Smooth muscle cell (in vitro differentiated cells): ENCODE data around the gene IL36G. TPM values are rescaled to one million over a fixed set of nuclear protein-coding genes. Genes with fewer than 3 reads are reported as not detected.

Source experiments
- DNase-seq: peaks from one replicate; lab custom pipeline; 2025; ENCODE audit not compliant: unreplicated experiment; lab: John Stamatoyannopoulos, UW
- H2AFZ ChIP-seq: fragments of 200-600 bp; sonication (generic); 2 replicates; pipeline ENCODE4 v1.6.0; 2016; ENCODE audit warnings: antibody characterized with exemption, low read depth, mild to moderate bottlenecking
- H3F3A ChIP-seq: fragments of 200-600 bp; sonication (generic); 2 replicates; pipeline ENCODE4 v1.6.0; 2017; ENCODE audit warnings: antibody characterized with exemption, low read depth
- H3K27ac ChIP-seq: fragments of 200-600 bp; sonication (generic); 2 replicates; pipeline ENCODE4 v1.5.1; 2016; ENCODE audit warnings: low read depth, mild to moderate bottlenecking
- H3K27me3 ChIP-seq: fragments of 200-600 bp; sonication (generic); 2 replicates; pipeline ENCODE4 v1.6.1; 2016; ENCODE audit warnings: low read depth, mild to moderate bottlenecking
- H3K36me3 ChIP-seq: fragments of 200-600 bp; sonication (generic); 2 replicates; pipeline ENCODE4 v1.5.1; 2016; ENCODE audit warnings: low read depth
- H3K4me1 ChIP-seq: fragments of 200-600 bp; sonication (generic); 2 replicates; pipeline ENCODE4 v1.5.1; 2016; ENCODE audit warnings: low read depth
- H3K4me2 ChIP-seq: fragments of 200-600 bp; sonication (generic); 2 replicates; pipeline ENCODE4 v1.6.0; 2016; ENCODE audit warnings: mild to moderate bottlenecking
- H3K4me3 ChIP-seq: fragments of 200-600 bp; sonication (generic); 2 replicates; pipeline ENCODE4 v1.5.1; 2016; ENCODE audit warnings: mild to moderate bottlenecking
- H3K79me2 ChIP-seq: fragments of 200-600 bp; sonication (generic); 2 replicates; pipeline ENCODE4 v1.6.0; 2016; ENCODE audit warnings: low read depth, mild to moderate bottlenecking
- H3K9ac ChIP-seq: fragments of 200-600 bp; sonication (generic); 2 replicates; pipeline ENCODE4 v1.6.0; 2016; ENCODE audit warnings: low read depth
- H3K9me3 ChIP-seq: fragments of 200-600 bp; sonication (generic); replicated peaks from 2 replicates; pipeline ENCODE4 v1.5.1; 2016; ENCODE audit warnings: low read depth
- H4K20me1 ChIP-seq: fragments of 200-600 bp; sonication (generic); 2 replicates; pipeline ENCODE4 v1.6.0; 2016; ENCODE audit warnings: low read depth
- CTCF ChIP-seq: fragments of 200-600 bp; sonication (generic); IDR thresholded peaks from 2 replicates; pipeline ENCODE4 v1.5.1; 2017; ENCODE audit warnings: borderline replicate concordance, mild to moderate bottlenecking, antibody characterized with exemption; ENCODE audit not compliant: insufficient read depth, poor library complexity, severe bottlenecking
- WGBS: methylation state at CpG from one replicate; pipeline ENCODE4 v1.1.7; 2016; ENCODE audit warnings: low lambda C conversion rate; 5-methylcytosine and 5-hydroxymethylcytosine counted together
- polyA plus RNA-seq: library from polyadenylated mRNA; unstranded; fragments of >200 nt; fragmentation: Nextera tagmentation; extraction: Ambion mirVana; gene quantifications from 2 replicates; pipeline ENCODE4 v1.2.1, GENCODE V29; 2016
- total RNA-seq: library from RNA; depleted of rRNA; stranded (reverse); fragments of >200 nt; gene quantifications from 2 replicates; pipeline ENCODE4 v1.2.3, GENCODE V29; 2014

Gene IL36G
- total and polyA plus RNA-seq, 2 experiments from 2014 or later = 0.22 to 1.1 TPM

- H3K4me3 ChIP-seq = no peak overlapping the region
- H3K27ac ChIP-seq = no peak overlapping the region
- no peak for DNase-seq
Measured at GRCh38 chr2:112995346-112995920, 17.6 kb downstream of the IL36G start.

GRCh38 chr2:112996635-112997034 lies 18.8 kb downstream of the IL36G start:
- Histone ChIP-seq H2AFZ (no peak overlapping the region), H3K36me3 (no peaks in the 10 kb centered on the region), H4K20me1 (no peaks in the 10 kb centered on the region), H3K9ac (no peak overlapping the region), H3K4me1 (no peaks in the 10 kb centered on the region), H3K9me3 (peaks cover 6% of the 10 kb centered on the region), H3F3A (no peaks in the 10 kb centered on the region), H3K79me2 (no peaks in the 10 kb centered on the region), H3K27ac (no peak overlapping the region), H3K4me2 (no peak overlapping the region), H3K27me3 (no peaks in the 10 kb centered on the region), H3K4me3 (no peak overlapping the region)
- WGBS = 65% methylated on average over 6 of the region's 6 CpGs
- TF ChIP-seq CTCF = no peak
- DNase-seq = no peak

More at GRCh38 chr2:112995346-112995920, 17.6 kb downstream of the IL36G start:
- Histone ChIP-seq H2AFZ (no peak overlapping the region), H3F3A (no peaks in the 10 kb centered on the region), H3K79me2 (no peaks in the 10 kb centered on the region), H3K9me3 (peaks cover 6% of the 10 kb centered on the region), H3K4me2 (no peak overlapping the region), H4K20me1 (no peaks in the 10 kb centered on the region), H3K4me1 (no peaks in the 10 kb centered on the region), H3K36me3 (no peaks in the 10 kb centered on the region), H3K27me3 (no peaks in the 10 kb centered on the region), H3K9ac (no peak overlapping the region)
- no peak for TF ChIP-seq CTCF
- 93% methylated on average over 14 of the region's 14 CpGs for WGBS

- WGBS = 68% methylated on average over 1 of the region's 1 CpG
- no peak for TF ChIP-seq CTCF
- no peaks in the 10 kb centered on the region for H4K20me1 ChIP-seq
- no peaks in the 10 kb centered on the region for H3F3A ChIP-seq
- no peak overlapping the region for H3K4me2 ChIP-seq
- H2AFZ ChIP-seq = no peak overlapping the region
- no peak for DNase-seq
- no peak overlapping the region for H3K27ac ChIP-seq
- H3K27me3 ChIP-seq = no peaks in the 10 kb centered on the region
- peaks cover 2% of the 10 kb centered on the region for H3K9me3 ChIP-seq
- H3K4me1 ChIP-seq = no peaks in the 10 kb centered on the region
- no peaks in the 10 kb centered on the region for H3K36me3 ChIP-seq
- no peaks in the 10 kb centered on the region for H3K79me2 ChIP-seq
- H3K4me3 ChIP-seq = no peak overlapping the region
- no peak overlapping the region for H3K9ac ChIP-seq
Measured at GRCh38 chr2:112997151-112997550, 19.3 kb downstream of the IL36G start.

GRCh38 chr2:113000436-113000835 lies 22.6 kb downstream of the IL36G start:
- Histone ChIP-seq H3K36me3 (no peaks in the 10 kb centered on the region), H3K9me3 (no peaks in the 10 kb centered on the region), H3K4me3 (no peak overlapping the region), H3K27ac (no peak overlapping the region), H2AFZ (no peak overlapping the region), H3K9ac (no peak overlapping the region), H3K79me2 (no peaks in the 10 kb centered on the region), H3F3A (no peaks in the 10 kb centered on the region), H3K4me1 (no peaks in the 10 kb centered on the region), H4K20me1 (no peaks in the 10 kb centered on the region), H3K4me2 (no peak overlapping the region), H3K27me3 (no peaks in the 10 kb centered on the region)
- 82% methylated on average over 1 of the region's 1 CpG for WGBS
- no peak for DNase-seq
- no peak for TF ChIP-seq CTCF
